ENCODE measurements around the gene OSBPL9.

DNA sequence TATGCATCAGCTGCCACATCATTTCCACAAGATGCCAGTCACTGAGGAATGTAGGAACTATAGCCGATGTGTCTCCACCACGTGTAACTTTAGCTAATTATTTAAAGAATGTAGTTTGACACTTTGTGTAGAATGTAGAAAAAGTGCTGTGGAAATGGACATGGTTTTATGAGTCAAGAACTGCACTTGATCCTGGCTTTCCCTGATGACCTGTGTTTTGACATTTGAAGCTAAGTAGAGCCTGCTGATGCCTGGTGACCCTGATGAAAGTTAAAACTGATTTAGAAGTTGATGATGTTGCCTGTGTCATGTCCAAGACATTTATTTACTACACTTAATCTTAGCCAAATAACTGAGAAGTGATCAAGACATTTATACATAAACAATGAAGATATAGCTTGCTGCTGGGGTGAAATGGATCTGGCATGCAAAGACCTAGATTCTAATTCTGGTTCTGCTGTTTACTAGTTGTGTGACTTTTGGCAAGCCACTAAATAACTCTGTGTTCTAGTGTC, 4.4 kb upstream of the OSBPL9 start:
- TF ChIP-seq, protein P1, sequence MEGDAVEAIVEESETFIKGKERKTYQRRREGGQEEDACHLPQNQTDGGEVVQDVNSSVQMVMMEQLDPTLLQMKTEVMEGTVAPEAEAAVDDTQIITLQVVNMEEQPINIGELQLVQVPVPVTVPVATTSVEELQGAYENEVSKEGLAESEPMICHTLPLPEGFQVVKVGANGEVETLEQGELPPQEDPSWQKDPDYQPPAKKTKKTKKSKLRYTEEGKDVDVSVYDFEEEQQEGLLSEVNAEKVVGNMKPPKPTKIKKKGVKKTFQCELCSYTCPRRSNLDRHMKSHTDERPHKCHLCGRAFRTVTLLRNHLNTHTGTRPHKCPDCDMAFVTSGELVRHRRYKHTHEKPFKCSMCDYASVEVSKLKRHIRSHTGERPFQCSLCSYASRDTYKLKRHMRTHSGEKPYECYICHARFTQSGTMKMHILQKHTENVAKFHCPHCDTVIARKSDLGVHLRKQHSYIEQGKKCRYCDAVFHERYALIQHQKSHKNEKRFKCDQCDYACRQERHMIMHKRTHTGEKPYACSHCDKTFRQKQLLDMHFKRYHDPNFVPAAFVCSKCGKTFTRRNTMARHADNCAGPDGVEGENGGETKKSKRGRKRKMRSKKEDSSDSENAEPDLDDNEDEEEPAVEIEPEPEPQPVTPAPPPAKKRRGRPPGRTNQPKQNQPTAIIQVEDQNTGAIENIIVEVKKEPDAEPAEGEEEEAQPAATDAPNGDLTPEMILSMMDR (conservative IDR thresholded peaks at IDR 0.05; ENCODE audit: low read length), result no peak
- no peak for TF ChIP-seq EZH2phosphoT487 (IDR thresholded peaks at IDR 0.05; ENCODE audit: borderline replicate concordance, low read depth, low read length)

All from OCI-LY7 (cell line).